Amniotic epithelial cell (primary cell): ENCODE data around the gene TPSG1.
A peak's percentile ranks its signal among the peaks of the same experiment; 100 is the strongest.
"Not testable (repeated sequence)": the region's sequence is repeated elsewhere in the genome, so short reads cannot be mapped to it uniquely, and the experiment has no call there.

Experiments
- DNase-seq: peaks from one replicate; pipeline ENCODE4 v3.0.0-alpha.2; 2010; ENCODE audit warnings: low read depth

TPSG1 gene

DNA sequence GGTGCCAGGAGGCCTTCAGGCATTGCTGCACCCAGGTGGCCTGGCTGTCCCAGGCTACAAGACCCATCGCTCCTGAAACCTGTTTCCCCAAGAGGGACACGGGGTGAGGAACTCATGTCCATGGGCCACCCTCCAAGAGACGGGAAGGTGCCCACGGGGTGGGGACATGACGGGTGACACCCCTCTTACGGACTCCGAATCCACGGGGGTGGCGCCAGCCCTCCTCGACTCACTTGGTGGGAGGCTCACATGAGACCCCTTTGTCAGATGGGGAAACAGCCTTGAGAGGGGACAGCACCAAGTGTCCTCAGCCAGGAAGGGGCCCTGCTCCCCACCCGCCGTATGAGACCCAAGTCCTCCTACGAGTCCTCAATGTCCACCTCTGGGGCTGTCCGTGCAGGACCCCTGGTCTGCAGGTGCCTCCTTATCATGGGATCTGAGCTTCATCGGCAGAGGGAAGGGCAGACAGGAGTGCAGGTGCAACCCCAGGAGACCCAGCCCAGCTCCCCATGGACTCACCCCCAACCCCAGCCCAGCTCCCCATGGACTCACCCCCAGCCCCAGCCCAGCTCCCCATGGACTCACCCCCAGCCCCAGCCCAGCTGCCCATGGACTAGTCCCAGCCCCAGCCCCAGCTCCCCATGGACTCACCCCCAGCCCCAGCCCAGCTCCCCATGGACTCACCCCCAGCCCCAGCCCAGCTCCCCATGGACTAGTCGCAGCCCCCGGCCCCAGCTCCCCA, 5.6 kb upstream of the TPSG1 start:
- DNase-seq: not testable (repeated sequence)

DNA sequence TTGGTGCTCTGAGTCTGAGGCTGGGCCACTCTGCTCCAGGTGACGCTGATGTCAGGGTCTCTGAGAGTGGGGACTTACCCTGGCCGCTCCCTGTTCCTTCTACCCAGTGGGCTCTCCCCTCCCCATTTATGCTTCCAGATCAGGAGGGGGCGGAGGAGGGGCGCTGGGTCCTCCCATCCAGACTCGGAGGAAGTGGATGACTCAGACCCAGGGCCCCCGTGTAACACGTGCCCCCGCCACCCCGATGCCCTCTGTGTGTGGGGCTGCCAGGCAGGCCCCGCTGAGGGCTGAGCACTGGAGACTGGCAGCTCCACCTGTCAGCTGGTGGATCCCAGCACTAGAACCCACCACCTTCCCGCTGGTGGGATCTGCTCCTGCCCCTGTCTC, 5.0 kb upstream of the TPSG1 start, which contains the start of gene TPSB2:
Gene TPSB2 (minus strand): TSS at position 101 of the 387 bp plus-strand sequence. CDS start 233 bp downstream, outside the sequence.
- not testable (repeated sequence) for DNase-seq

DNA sequence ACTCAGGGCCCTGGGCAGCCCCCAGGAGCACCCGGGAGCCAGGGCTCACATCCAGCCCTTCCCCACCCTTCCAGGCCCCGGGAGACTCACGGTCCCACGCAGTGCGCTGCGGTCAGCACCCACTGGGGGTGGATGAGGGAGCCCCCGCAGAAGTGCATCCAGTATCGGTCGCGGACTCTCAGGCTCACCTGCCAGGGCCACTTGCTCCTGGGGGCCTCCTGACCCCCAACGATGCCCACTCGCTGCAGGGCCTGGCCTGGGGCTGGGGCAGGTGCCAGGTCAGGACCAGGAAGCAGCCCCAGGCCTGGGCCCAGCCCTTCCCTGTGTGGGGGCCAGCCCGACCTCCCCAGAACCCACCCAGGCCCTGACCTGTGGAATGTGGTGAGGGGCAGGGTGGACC, 4.4 kb upstream of the TPSG1 start:
- DNase-seq: not testable (repeated sequence)

DNA sequence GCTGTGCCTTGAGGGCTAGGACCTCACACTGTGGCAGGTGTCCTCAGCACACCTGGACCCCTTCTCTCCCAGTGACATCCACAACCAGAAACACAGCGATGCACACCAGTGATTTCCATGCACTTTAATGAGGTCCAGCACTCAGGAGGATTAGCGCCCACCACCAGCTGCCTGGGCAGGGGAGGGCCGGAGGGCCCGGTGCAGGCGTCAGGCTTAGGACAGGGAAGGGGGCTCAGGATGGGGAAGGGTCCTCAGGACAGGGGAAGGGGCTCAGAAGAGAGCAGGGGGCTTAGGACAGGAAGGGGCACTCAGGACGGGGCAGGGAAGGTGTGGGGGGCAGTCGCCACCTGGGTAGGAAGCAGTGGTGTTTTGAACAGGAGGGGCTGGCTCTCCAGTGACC, 3.2 kb upstream of the TPSG1 start:
- DNase-seq: not testable (repeated sequence)

DNA sequence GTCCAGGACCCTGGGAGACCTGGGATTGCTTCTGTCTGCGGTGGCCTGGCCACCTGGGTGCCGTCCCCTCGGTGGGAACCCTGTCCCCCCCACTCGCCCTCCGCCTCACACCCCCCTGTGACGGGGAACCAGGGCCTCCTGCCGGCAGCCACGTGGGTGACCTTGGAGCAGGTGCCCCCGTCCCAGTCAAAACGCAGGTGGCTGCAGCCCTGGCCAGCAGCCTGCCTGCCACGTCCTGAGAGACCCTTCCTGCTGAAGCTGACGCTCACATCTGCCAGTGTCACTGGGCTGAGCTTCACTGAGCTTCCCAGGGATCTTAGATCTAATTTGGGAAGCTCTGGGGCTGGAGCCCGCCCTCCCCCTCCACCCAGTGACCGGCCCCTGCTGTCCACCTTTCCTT, 1.6 kb upstream of the TPSG1 start:
- not testable (repeated sequence) for DNase-seq

DNA sequence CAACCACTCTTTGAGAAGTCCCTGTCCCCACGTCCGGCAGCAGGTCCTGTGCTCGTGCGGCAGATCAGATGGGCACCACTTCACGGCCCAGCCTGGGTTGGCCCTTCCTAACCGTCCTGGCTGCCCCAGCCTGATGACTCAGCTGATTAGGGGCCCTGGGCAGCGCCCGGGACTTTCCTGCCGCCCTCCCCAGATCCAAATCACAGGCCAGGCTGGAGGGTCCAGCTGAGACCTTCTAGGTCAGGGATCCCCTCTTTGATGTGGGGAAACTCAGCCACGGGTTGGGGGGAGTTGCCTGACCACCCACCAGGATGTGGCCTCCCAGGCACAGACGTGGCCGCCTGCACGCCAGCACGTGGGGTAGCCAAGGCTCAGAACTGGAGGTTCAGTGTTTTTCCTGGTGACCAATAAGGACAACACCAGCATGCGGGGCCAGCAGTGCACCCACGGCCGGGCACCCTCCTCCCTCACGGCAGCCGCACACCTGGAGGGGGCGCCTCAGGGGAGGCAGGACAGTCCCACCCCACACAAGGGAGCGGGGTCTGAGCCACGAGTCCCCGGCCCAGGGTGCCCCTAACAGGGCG, 752 bp upstream of the TPSG1 start:
- not testable (repeated sequence) for DNase-seq

DNA sequence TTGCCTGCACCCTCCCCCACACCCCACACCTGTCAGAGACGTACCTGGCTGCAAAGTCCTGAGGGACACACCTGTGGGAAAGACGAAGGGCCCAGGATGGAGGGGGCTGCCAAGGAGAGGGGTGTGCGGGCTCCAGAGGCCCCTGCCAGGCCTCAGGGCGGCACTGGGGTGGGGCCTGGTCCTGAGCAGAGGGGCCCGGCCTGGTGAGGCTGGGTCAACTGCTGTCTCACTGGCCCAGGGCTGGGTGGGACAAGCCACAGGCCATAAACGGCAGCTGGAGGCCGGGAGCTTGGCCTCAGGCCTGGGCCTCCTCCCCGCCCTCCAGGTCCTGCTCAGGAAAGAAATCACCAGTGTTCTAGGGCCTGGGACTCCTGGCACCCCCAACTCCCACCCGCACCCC, 510 bp downstream of the TPSG1 start:
- no peak for DNase-seq

DNA sequence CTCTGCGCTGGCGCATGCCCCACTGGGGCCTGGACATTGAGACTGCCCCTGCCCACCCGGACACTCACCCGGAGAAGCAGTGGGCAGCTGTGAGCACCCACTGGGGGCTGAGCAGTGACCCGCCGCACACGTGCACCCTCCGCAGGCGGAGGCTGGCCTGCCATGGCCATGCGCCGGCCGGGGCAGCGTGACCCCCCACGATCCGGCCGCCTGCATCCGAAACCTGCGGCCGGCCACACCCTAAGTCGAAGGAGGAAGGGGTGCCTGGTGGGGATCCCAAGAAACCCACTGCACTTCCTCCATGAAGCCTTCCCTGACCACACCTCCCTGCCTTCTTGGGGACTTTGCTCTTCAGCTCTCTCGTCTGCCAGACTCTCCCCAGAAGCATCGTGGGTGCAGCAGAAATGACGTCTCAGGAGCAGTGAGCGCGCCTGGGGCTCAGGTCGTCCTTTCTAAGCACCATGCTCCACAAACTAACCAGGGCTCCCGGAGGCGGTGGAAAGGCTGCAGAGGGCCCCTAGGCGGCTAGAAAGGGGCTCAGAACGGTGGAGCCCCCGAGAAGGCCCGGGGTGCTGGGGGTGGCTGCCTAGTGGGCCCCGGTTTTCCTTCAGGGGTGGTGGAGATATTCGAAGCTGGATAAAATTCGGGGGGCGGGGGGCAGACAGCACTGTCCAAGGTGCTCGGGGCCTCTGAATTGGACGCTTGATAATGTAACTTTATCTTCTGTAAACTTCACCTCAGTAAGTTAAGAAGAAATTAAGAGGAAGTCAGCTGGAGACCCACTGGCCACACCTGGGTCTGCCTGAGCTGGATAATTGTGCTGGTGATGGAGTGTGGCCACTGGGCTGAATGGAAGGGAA, 1.5 kb downstream of the TPSG1 start:
- DNase-seq: no peak

DNA sequence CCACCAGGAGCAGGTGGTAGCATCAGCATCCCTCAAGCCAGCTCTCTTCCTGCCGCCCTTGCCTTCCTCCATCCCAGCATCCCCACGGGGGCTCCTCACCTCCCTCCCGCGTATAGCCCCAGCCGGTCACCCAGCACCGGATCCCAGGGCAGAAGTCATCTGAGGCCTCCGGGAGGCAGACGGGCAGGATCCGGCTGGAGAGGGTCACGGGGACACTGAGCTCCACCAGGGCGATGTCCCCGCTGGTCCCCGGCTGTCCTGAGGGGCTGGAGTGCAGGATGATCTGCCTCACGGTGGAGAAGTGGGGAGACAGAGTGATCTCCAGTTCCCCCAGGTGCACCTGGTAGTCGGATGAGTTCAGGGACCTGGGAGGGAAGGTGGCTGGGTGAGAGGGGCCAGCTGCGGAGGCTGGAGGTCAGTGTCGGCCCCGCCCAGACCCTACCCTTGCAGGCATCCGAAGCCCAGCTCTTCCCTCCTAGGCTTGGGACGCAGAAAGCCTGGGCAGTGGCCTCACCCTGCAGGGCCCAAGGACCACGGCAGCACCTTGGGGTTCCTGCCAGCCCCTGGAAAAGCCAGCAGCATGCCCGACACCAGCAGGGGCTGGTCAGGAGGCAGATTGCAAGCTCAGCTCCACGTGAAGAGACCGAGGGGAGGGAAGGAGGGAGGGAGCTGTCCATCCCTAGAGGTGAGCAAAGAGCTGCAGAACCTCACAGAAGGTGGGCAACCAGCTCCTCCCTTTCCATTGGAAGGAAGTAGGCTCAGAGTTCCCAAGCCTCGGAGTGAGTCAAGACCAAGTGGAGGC, 2.3 kb downstream of the TPSG1 start:
- DNase-seq: no peak

DNA sequence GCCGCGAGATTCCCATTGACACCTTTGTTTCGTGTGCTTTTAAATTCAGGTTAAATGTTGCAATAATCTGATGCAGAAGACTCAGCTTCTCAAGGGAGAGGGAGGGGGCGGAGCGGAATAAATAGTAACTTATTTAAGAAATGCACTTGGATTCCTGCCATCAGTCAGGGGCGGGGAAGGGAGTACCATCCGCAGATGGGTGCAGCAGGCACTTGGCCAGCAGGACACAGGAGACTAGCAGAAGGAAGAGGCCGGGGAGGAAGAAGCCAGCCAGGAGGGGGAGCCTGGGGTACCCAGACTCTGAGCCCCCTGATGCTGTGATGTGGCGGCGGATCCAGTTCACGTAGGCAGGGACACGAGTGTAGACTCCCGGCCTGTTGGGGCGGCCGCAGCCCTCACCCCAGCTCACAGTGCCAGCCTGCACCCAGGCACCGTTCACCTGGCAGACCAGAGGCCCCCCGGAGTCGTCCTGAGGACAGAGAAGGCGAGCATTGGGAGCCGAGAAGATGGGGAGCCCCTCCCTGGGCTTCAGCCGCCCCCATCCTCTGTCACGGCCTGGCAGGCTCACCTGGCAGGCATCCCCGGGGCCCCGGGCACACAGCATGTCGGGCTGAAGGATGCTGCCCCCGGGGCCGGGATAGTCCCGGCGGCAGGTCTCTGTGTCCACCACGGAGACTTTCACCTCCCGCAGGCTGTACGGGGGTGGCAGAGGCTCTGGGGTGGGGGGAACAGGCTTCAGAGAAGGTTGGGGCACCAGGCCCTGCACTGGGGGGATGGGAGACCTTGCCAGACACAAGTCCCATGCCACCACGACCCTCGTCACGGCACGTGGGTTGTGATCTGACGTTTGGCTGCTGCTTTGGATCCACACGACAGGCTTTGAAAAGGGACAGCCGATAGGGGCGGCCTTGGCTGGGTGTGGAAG, 3.2 kb downstream of the TPSG1 start:
- DNase-seq: peak; percentile 28

DNA sequence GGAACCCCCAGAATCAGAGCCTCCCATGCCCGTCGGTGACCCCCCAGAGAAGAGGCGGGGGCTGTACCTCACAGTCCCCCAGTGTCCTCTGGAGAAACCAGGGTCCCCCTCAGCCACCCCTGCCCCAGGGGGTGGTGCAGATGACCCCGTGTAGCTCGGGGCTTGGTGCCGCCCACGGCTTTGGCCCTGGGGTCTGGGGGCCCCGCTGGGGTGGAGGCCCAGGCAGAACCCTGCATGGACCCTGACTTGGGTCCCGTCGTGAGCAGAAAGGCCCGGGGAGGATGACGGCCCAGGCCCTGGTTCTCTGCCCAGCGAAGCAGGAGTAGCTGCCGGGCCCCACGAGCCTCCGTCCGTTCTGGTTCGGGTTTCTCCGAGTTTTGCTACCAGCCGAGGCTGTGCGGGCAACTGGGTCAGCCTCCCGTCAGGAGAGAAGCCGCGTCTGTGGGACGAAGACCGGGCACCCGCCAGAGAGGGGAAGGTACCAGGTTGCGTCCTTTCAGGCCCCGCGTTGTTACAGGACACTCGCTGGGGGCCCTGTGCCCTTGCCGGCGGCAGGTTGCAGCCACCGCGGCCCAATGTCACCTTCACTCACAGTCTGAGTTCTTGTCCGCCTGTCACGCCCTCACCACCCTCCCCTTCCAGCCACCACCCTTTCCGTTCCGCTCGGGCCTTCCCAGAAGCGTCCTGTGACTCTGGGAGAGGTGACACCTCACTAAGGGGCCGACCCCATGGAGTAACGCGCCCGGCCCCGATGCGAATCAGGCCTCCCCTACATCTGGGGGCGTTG, 4.0 kb downstream of the TPSG1 start:
- DNase-seq: no peak

DNA sequence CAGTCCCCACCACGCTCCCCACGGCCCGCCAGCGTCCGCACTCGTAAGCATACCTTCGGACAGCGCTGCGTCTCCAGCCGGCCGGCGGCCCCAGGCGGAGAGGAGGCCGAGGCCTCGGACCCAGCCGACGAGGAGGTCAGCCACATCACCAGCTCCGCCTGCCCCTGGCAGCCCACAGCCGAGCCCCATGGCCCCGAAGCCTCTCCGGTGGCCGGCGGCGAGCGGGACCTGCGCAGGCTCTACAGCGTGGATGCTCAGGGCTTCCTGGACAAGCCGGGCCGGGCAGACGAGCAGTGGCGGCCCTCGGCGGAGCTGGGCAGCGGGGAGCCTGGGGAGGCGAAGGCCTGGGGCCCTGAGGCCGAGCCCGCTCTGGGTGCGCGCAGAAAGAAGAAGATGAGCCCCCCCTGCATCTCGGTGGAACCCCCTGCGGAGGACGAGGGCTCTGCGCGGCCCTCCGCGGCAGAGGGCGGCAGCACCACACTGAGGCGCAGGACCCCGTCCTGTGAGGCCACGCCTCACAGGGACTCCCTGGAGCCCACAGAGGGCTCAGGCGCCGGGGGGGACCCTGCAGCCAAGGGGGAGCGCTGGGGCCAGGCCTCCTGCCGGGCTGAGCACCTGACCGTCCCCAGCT, 4.9 kb downstream of the TPSG1 start:
- no peak for DNase-seq

DNA sequence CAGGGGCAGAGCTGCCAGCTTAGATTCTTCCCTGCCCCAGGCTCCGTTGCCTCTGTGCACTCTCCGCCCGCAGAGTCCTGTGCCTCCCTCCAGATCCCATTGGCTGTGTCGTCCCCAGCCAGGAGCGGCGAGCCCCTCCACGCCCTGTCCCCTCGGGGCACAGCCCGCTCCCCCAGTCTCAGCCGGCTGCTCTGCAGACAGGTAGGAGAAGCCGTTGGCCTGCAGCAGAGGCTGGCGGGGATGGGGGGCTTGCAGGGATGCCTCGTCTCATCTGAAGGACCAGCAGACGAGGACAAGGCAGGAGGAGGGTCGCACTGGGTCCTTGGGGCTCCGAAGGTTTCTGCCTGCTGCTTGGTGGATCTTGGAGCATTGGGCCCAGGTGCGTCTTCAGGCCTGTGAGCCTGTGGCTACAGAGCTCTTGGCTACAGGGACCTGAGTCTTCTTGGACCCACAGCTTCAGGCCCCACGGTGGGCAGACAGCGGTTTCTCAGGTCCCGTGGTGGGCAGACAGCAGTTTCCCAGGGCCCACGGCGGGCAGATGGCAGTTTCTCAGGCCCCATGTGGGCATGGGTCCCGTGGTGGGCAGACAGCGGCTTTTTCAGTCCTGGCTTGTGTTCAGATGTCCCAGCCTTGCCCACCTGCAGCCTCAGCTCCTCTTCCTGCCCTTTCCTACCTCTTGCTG, 6.0 kb downstream of the TPSG1 start:
- no peak for DNase-seq

DNA sequence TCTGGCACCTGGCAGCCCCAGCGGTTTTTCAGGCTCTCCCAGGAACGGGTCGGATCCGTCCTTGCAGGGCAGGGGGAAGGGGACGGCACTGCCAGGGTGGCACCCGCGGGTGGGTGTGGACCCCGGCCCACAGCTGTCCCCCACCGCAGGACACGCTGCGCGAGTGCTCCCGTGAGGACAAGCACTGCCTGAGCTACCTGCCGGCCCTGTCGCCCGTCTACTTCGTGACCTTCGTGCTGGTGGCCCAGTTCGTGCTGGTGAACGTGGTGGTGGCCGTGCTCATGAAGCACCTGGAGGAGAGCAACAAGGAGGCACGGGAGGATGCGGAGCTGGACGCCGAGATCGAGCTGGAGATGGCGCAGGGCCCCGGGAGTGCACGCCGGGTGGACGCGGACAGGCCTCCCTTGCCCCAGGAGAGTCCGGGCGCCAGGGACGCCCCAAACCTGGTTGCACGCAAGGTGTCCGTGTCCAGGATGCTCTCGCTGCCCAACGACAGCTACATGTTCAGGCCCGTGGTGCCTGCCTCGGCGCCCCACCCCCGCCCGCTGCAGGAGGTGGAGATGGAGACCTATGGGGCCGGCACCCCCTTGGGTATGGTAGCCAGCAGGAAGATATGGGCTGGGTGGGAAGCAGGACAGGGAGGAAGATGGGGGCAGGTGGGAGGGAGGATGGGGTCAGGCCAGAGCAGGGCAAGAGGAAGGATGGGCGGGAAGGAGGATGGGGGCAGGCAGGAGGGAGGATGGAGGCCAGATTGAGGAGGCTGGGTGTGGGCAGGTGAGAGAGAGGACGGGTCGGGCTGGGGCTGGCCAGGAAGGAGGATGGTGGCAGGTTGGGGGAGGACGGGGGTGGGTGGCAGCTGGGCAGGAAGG, 6.8 kb downstream of the TPSG1 start:
- no peak for DNase-seq

DNA sequence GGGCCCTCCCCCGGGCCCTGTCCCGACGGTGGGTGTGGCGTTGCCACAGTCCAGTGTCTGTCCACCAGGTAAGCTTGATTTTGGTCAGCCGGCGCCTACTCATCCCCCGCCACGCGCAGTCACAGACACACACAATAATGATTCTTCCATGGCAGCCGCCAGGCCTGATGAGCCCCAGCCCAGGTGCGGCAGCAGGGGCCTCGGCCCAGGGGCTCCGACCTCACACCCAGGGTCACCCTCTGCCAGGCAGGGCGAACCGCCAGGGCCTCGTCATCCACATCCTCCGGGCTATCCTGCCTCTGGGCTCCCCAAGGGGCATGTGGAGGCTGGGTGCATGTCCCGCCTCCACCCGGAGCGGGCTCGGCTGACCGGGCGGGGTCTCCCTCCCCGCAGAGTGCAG, 7.5 kb downstream of the TPSG1 start:
- DNase-seq: no peak

DNA sequence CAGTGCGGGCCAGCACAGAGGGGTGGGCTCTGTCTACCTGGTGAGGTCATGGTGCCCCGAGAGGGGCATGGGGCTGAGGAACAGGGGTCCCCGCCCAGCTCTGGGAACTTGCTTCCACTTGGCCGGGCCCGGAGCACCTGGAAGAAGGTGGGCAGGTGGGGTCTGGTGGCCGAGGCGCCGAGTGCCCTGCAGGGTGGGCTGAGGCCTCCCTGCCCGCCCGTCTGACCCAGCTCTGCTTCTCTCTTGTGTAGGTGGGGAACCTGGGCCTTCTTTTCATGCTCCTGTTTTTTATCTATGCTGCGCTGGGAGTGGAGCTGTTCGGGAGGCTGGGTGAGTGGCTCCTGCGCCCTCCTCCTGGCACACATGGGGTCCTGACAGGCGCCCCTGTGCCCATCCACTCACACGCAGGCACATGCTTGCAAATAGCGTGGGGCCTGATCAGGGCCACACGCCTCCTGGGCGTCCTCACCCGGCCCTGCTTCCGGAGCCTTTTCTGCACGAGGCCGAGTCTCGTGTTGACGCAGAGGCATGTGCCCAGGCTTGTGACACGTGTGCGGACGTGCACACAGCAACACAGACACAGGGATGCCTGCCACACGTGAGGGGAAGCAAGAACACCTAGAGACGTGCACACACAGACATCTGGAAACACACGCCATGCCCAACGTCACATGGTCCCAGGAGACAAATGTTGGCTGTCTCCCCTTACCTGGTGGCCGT, 8.2 kb downstream of the TPSG1 start:
- no peak for DNase-seq

DNA sequence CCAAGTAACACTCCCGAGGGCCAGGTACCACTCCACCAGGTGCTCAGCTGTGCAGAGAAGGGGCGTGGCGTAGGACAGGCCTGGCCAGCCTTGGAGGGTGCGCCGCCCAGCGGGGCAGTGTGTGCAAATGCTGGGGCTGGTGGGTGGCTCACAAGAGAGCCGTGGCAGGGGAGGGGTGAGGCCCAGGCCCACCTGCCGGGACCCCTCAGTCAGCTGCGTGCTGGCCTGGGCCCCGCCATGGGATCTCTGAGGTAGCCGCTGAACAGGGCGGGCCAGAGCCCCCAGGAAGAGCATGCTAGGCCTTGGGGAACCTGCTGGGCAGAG, 8.8 kb downstream of the TPSG1 start:
- DNase-seq: no peak
